NCI-H1105 treated with DMSO at 0.1 percent for 48 hours (cell line): ENCODE data around the gene TICAM1.
"Not testable (repeated sequence)": the region's sequence is repeated elsewhere in the genome, so short reads cannot be mapped to it uniquely, and the experiment has no call there.

Source experiments
- DNase-seq: peaks from one replicate; lab custom pipeline; 2025; lab: John Stamatoyannopoulos, UW

Gene TICAM1

DNA sequence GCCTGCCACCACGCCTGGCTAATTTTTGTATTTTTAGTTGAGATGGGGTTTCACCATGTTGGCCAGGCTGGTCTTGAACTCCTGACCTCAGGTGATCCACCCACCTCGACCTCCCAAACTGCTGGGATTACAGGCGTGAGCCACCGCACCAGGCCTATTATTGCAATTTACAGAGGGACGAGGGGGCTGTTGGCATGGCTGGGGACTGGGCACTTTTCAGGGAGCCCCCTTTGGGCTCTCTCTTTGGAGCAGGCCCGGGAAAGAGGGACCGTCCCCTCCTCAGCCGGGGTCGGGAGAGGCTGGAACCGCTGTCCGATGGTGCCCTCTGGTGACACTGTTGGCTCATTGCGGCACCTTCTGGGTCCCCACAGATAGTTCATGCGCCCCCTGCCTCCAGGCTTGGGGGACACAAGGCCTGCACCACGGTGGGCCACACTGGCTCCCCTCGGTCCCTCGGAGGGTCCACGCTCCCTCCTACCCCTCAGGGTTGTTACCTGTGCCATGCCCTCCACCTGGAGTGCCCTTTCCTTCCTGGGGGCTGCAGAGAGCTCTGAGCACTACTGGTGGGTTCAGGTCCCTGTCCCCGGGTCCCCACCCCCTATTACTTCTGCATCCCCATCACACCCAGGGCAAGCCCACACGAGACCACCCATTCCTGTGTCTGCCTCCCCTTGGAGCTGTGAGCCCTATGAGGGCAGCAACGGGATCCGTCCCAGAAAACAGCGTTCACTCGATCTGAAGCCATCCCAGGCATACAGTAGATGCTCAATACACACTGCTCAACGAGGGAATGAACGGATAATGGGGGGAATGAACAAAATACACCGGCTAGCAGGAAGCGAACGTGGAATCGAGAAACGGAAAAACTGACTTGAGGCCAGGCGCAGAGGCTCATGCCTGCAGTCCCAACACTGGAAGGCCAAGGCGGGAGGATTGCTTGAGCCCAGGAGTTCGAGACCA, 27.5 kb downstream of the TICAM1 start:
- peak; percentile 22 for DNase-seq

DNA sequence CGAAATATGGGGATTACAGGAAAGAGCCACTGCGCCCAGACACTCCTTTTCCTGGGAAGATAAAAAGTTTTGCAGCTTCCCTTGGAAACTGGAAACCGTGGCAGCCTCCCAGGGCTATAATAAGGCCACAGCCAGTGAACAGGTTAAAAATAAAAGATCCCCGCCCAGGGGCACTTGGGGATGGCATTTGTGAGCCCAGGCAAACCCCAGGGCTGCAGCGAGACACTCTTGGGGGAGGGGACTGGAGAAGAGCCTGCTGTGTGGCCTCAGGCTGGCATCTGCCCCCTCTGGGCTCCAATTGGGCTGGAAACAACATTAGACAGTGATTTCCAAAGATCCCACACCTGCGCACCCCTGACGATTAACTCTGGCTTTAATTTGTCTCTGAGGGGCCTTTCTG, 28.8 kb downstream of the TICAM1 start:
- no peak for DNase-seq

DNA sequence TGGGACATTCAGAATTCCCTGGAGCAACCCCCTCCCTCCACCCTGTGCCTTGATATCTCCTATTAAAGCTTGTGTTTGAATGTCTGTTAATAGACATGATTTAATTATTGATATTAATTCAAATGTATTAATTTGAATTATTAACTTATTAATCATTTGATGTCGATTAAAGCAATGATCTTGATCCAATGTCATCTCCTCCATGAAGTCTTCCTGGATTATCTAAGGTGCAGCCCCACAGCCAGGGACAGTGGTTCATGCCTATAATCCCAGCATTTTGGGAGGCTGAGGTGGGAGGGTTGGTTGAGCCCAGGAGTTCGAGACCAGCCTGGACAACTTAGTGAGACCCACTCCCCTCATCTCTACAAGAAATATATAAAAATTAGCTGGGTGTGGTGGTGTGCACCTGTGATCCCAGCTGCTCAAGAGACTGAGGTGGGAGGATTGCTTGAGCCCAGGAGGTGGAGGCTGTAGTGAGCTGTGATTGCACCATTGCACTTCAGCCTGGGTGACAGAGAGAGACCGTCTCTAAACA, 30.4 kb downstream of the TICAM1 start:
- DNase-seq: no peak

DNA sequence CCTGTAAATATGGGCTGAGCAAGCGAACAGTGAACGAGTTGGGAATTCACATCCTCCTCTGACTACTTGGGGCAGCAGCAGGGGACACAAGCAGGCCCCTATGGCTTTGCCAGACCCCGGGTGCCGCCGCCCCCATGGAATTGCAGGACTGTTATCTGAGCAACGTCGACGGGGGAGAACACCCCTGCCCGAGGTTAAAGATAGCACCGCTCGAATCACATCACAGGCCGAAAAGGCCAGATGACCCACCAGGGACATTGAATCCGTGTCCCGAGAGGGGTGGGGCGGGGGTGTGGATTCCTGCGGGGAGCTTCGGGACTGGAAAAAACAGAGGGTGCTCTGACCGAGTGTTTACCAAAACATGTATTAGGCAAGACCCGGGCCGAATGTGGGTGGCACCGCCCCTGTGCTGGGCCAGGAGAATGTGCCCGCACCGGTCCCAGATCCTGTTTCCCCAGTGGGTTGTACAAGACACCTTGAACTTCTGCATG, 30.9 kb downstream of the TICAM1 start:
- no peak for DNase-seq

DNA sequence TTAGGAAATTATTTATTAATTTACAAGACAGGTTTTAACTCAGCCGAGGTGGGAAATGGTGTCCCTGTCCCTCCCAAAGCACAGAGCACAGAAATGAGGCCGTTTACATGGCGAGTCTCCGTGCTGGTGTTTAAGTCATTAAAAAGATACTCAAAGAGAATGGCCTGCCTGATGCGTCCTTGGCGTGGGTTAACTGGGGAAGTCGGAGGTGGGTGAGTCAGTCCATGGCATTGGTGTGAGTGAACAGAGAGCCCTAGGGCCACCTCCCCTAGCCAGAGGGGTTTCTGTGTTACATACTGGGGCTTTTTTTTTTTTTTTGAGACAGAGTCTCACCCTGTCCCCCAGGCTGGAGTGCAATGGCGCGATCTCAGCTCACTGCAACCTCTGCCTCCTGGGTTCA, 36.1 kb downstream of the TICAM1 start:
- DNase-seq: no peak

DNA sequence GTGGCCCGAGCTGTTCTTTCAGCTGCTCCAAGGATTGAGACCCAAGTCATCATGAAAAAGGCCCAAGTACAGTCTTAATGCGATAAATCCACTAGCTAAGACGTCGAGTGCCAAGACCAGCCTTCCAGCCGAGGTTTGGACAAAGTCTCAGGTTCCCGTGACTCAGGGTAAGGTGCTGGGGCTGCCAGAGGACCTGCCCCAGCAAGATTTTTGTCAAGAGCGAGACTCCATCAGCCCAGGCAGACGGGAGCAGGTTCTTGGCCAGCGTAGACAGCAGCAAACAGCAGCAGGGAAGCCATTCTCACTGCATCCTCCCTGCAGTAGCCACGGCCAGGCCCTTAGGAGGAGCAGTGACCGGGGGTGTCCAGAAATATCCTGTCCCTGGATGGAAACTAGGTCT, 36.5 kb downstream of the TICAM1 start:
- no peak for DNase-seq

DNA sequence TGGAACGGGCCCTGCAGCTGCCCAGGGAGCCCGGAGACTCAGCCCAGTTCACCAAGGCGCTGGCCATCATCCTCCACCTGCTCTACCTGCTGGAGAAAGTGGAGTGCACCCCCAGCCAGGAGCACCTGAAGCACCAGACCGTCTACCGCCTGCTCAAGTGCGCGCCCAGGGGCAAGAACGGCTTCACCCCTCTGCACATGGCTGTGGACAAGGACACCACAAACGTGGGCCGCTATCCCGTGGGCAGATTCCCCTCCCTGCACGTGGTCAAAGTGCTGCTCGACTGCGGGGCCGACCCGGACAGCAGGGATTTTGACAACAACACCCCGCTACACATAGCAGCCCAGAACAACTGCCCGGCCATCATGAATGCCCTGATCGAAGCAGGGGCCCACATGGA, 38.2 kb downstream of the TICAM1 start:
- not testable (repeated sequence) for DNase-seq

DNA sequence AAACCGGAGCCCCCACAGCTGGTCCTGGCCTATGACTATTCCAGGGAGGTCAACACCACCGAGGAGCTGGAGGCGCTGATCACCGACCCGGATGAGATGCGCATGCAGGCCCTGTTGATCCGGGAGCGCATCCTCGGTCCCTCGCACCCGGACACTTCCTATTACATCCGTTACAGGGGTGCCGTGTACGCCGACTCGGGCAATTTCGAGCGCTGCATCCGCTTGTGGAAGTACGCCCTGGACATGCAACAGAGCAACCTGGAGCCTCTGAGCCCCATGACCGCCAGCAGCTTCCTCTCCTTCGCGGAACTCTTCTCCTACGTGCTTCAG, 38.7 kb downstream of the TICAM1 start:
- DNase-seq: not testable (repeated sequence)

DNA sequence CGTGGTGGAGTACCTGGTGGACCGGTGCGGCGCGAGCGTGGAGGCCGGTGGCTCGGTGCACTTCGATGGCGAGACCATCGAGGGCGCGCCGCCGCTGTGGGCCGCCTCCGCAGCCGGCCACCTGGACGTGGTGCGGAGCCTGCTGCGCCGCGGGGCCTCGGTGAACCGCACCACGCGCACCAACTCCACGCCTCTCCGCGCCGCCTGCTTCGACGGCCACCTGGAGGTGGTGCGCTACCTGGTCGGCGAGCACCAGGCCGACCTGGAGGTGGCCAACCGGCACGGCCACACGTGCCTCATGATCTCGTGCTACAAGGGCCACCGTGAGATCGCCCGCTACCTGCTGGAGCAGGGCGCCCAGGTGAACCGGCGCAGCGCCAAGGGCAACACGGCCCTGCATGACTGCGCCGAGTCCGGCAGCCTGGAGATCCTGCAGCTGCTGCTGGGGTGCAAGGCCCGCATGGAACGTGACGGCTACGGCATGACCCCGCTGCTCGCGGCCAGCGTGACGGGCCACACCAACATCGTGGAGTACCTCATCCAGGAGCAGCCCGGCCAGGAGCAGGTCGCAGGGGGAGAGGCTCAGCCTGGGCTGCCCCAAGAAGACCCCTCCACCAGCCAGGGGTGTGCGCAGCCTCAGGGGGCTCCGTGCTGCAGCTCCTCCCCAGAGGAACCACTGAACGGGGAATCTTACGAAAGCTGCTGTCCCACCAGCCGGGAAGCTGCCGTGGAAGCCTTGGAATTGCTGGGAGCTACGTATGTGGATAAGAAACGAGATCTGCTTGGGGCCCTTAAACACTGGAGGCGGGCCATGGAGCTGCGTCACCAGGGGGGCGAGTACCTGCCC, 39.3 kb downstream of the TICAM1 start:
- not testable (repeated sequence) for DNase-seq

DNA sequence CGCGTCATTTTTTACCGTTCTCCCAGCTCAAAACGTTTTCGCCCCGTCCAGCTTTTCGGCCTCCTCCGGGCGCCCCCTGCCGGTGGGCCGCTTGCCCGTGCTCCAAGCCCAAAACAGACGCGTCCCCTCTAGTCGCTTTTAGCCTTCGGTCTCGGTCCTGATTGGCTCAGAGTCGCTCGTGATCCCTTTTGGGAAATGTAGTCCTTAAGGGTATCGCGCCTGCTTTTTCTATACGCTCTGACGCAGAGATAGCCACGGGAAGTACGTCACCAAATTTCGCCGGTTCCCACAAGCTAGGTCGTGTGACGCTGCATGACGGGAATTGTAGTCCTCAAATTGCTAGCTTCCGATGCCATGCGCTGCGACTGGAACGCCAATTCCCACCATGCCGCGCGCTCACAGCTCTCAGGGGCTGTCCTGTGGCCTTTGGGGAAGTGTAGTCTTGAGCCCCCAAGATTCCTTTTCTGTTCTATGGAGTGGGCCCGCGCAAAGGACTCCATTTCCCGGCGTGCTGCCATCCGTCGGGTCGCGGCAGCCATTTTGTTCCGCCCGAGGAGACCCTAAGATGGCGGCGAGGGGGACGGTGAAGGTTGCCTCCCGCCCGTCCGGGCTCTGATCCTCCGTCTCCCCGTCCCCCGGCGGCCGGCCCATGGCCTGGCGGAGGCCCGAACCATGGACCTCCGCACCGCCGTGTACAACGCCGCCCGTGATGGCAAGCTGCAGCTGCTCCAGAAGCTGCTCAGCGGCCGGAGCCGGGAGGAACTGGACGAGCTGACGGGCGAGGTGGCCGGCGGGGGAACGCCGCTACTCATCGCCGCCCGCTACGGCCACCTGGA, 40.1 kb downstream of the TICAM1 start, which contains the start of gene FEM1A:
TSS of gene FEM1A (plus strand) at position 552 of the 836 bp plus-strand sequence. CDS start at position 673, 121 bp downstream.
- peak; percentile 100 for DNase-seq

DNA sequence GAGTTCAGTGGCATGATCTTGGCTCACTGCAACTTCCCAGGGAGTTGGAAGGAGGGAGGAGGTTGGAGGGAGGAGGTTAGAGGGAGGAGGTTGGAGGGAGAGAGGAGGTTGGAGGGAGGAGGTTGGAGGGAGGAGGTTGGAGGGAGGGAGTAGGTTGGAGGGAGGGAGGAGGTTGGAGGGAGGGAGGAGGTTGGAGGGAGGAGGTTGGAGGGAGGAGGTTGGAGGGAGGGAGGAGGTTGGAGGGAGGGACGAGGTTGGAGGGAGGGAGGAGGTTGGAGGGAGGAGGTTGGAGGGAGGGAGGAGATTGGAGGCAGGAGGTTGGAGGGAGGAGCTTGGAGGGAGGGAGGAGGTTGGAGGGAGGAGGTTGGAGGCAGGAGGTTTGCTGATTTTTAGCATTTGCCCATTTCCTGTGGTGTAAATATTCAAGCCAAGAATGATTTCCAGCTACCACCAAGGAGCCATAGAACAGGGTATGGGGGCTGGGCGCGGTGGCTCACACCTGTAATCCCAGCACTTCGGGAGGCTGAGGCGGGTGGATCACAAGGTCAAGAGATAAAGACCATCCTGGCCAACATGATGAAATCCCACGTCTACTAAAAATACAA, 45.0 kb downstream of the TICAM1 start:
- DNase-seq: not testable (repeated sequence)

DNA sequence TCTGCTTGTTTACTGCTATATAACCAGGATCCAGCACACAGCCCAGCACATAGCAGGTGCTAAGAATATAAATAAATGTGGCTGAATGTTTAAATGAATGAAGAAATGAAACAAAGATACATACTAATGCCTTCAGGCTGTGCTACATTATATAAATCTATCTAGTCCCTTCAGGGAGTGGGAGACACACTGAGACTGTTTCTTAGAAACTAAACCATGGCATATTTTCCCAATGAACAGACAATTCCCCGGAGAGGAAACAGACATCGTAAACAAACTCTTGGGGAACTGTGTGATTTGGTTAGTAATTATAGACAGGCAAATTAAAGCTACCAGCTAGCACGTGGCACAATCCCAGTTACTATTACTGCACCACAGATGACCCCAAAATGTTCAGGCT, 49.7 kb downstream of the TICAM1 start:
- no peak for DNase-seq

DNA sequence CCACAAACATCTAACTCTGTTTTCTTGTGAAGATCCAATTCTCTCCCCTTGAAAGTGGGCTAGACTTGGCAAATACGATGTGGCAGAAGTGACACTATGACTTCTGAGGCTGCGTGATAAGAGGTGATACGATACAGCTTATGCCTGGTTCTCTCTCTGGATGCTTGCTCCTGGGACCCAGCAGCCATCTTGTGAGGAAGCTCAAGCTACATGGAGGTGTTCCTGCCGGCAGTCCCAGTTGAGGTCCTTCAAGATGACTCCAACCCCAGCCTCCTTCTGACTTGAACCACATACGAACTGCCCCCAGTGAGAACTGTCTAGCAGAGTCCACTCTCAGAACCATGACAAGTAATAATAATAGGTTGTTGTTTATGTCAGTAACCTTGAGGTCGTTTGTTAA, 50.7 kb downstream of the TICAM1 start:
- no peak for DNase-seq

DNA sequence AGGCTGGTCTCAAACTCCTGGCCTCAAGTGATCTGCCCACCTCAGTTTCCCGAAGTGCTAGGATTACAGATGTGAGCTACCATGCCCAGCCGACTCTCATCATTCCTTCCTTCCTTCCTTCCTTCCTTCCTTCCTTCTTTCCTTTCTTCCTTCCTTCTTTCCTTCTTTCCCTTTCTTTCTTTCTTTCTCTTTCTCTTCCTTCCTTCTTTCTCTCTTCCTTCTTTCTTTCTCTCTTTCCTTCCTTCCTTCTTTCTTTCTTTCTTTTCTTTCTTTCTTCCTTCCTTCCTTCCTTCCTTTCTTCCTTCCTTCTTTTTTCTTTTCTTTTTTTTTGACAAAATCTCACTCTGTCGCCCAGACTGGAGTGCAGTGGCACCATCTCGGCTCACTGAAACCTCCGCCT, 53.4 kb downstream of the TICAM1 start:
- not testable (repeated sequence) for DNase-seq

DNA sequence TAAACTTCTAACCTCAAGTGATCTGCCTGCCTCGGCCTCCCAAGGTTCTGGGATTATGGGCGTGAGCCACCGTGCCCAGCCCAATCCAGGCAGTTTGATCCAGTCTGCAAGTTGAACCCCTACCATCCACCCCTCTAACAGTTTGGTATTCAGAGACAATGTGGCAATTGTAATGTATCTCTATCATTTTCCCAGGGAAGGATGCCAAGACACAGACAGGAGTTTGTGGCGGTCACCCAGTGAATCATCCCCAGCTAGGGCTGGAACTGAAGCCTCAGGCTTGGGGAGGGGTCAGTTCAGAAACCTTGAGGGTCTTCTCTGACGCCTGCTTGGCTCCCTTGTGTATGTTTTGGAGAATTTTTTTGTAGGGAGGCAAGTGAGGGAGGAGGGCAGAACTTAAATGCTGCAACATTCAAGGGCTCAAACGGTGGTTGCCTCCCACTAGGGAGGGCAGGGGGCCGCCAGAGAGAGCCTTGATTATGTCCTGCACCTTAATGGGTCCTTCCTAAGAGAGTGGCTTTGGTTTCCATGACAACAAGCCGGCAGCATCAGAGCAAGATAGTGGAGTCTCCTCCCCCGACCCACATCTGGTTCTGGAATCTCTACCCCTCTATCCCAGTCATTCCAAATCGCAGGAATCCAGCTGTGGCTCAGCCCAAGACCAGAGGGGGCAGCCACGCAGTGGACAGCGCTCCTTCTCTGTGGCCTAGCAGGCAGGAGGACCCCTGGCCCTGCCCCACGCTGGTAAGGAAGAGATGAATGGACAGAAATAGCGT, 54.9 kb downstream of the TICAM1 start:
- DNase-seq: no peak

DNA sequence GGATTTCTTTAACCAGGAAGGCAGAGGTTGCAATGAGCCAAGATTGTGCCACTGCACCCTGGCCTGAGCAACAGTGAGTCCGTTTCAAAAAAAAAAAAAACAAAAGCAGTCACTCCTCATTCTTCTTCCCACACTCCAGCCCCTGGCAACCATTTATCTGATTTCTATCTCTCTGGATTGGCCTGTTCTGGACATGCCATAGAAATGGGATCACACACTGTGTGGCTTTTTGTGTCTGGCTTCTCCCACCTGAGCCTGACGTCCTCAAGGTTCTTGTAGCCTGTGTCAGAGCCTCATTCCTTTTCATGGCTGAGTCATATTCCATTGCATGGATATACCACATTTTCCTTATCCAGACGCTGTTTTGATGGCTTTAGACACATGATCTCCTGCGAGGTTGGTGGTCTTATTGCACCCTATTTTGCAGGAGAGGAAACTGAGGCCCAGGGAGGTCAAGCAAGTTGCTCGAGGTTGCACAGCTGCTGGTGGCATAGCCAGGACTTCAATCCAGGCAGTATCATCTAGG, 55.8 kb downstream of the TICAM1 start:
- no peak for DNase-seq

DNA sequence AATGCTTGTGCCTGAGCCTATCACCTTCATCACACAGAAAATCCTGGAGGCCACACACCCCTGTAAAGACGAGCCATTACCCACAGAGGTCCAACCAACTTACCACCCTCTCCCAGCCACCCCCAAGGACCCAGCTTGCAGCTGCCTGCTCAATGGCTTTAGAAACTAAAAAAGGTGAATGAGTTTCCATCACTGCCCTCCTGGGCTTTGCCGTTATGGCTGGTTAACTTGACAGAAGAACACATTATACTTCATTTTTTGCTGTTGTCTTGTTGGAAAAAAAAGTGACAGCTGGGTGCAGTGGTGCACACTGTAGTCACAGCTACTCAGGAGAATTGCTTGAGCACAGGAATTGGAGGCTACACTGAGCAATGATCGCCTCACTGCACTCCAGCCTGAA, 57.4 kb downstream of the TICAM1 start:
- DNase-seq: no peak

DNA sequence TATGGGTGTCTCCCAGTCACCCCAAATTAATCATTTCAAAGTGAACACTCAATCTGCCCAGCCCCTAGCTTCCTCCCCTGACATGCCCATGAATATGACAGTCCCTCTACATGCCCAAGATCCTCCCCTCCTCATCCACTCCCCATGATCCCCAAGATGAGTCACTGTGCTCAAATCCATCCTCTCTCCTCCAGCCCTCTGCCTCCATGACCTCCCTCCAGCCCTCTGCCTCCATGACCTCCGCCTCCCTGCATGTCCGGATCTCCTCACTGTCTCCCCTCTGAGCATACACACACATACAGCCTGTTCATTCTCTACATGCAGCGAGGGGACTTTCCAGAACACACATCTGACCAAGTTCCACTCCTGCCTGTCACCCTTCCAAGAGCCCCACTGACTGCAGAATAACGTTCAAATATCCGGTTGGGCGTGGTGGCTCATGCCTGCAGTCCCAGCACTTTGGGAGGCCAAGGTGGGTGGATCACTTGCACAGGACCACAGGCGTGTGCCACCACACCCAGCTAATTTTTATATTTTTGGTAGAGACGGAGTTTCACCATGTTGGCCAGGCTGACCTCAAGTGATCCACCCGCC, 58.4 kb downstream of the TICAM1 start:
- no peak for DNase-seq

DNA sequence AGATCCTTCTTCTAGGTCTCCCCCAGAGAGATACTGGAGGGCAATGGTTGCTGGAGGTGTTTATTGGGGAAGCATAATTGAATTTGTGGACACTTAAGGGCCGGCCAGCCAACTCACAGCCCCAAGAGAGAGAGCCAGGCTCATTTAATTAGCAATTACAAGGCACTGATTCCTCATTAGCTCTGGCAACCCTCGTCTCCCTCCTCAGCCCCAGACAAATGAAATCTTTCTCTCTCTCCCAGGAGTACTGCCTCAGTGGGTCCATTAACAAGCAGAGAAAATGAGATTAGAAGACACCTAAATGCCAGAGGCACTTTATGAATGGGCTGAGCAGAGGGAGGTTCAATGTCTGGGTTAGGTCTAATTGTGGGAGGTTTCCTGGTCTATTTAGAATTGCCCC, 58.9 kb downstream of the TICAM1 start:
- DNase-seq: no peak
